GM12875 (cell line): ENCODE measurements around the gene PAX8.

ENCODE experiments used
- H3K4me3 ChIP-seq: one replicate; pipeline ENCODE4 v1.5.1; 2011; ENCODE audit warnings: low read depth, low read length, control low read depth
- CTCF ChIP-seq: IDR thresholded peaks from 2 replicates; pipeline ENCODE4 v1.5.1; 2011; ENCODE audit warnings: low read depth, mild to moderate bottlenecking, control low read depth, inconsistent platforms, low read length, moderate library complexity, borderline replicate concordance; ENCODE audit not compliant: insufficient read depth

PAX8 gene

DNA sequence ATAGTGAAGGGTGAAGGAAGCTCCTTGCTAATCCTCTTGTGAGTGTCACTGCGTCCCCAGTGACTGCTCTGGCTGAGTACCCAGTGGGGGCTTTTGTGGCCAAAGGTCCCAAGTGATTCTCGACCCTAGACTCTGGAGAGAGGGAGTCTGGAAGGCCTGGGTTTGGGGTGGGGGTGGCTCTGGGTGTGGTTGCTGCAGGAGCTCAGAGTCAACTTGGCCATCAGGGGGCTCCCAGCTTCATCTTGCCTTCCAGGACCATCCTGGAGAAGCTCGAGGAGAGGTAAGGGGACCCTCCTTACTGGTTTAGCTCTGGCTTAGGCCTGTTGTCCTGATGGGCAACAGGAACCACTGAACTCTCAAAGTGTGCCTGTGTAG is 104.4 kb downstream of the PAX8 start:
- TF ChIP-seq CTCF = peak; percentile 34; the same call in 1 of the 2 replicates
- H3K4me3 ChIP-seq = peak overlapping the region; percentile 67

- TF ChIP-seq CTCF = no peak
- H3K4me3 ChIP-seq = peak within 1 kb of the TSS; percentile 67
Observed at GRCh38 chr2:113173542-113174375, 105.0 kb downstream of the PAX8 start, which contains the start of gene PSD4. TSS of gene PSD4 (plus strand) at chr2:113173971. CDS start at chr2:113182457, 8,486 bp downstream.

- H3K4me3 ChIP-seq = no peak overlapping the region
Observed at GRCh38 chr2:113172721-113173541, 105.8 kb downstream of the PAX8 start.

DNA sequence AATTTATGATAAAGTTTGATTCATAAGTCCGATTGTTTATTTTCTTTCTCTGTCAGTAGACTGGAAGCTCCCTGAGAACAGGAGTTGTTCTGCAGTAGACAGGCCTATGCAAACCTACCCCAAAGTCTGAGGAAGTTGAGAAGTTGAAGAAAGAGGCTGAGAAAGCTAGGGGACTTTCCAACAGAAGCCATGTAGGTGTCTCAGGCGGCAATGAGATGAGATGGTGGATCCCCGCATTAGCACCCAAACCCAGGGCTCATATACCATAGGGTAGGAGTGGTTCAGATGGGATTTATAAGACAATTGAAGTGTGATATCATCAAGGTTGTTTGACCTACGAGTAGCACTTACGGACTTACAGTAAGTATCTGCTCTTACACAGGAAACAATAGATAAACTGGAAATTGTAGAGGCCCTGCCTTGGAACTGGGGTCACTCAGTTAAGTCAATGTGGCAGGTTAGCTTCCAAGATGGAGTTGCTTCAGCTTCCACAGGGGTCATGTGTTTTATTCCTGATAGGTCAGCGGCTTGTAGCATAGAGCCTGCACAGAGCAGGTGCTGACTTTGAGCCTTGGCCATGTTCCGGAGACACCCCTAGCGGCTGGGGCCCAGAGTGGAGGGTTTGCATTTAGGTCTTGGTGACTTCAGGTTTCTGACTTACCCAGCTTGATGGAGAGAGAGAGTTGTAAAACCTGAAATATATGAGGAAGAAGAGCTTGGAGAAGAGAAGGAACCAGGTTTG is 107.2 kb downstream of the PAX8 start:
- no peak overlapping the region for H3K4me3 ChIP-seq
- TF ChIP-seq CTCF = no peak

More at GRCh38 chr2:113172721-113173541, 105.8 kb downstream of the PAX8 start:
- TF ChIP-seq CTCF = no peak

DNA sequence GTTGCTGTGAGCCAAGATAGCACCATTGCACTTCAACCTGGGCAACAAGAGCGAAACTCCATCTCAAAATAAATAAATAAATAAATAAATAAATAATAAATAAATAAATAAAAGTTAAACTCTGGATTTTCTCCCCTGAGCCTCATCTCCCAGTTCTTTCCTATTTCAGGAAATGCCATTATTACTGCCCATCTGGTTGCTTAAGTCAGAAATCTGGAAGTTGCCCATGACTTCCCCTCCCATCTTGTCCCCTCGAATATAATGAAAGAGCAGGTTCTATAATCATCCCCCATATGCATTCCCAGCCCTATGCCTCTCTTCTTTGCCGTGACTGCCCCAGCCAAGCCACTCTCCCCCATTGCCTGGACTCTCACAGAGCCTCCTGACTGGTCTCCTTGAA is 109.1 kb downstream of the PAX8 start:
- H3K4me3 ChIP-seq = no peak overlapping the region
- no peak for TF ChIP-seq CTCF

- no peak for TF ChIP-seq CTCF
Observed at GRCh38 chr2:113169002-113169530, 109.7 kb downstream of the PAX8 start.

More at GRCh38 chr2:113169002-113169530, 109.7 kb downstream of the PAX8 start:
- H3K4me3 ChIP-seq = no peak overlapping the region
